Neural progenitor cell (in vitro differentiated cells): ENCODE results near the gene CTNNA3.

Experiments used
- CTCF ChIP-seq: fragments of 200-600 bp; sonication (generic); IDR thresholded peaks from 2 replicates; pipeline ENCODE4 v1.5.1; 2017; ENCODE audit warnings: antibody characterized with exemption, mild to moderate bottlenecking
- EZH2 ChIP-seq: fragments of 200-600 bp; sonication (generic); IDR thresholded peaks from 2 replicates; pipeline ENCODE4 v1.6.1; 2017; ENCODE audit warnings: antibody characterized with exemption, mild to moderate bottlenecking, moderate library complexity
- EZH2phosphoT487 ChIP-seq: fragments of 200-600 bp; sonication (generic); IDR thresholded peaks from 2 replicates; pipeline ENCODE4 v1.6.1; 2017; ENCODE audit warnings: antibody characterized with exemption

GRCh38 chr10:66349076-66349475 is 1346.9 kb downstream of the CTNNA3 start:
- no peak for TF ChIP-seq EZH2phosphoT487
- TF ChIP-seq CTCF, result no peak
- no peak for TF ChIP-seq EZH2
